HG03460 (cell line): ENCODE results near the gene GLI1.
"Not testable (repeated sequence)": the region's sequence is repeated elsewhere in the genome, so short reads cannot be mapped to it uniquely, and the experiment has no call there.

Experiments
- ATAC-seq: cut with Tn5 transposase; IDR thresholded peaks from one replicate; pipeline ENCODE4 v1.9.1; 2021; ENCODE audit not compliant: unreplicated experiment

The GLI1 gene

GRCh38 chr12:57475271-57476161 lies 15.9 kb downstream of the GLI1 start:
- ATAC-seq, result no peak

- peak; percentile 32 for ATAC-seq
Measured at GRCh38 chr12:57476162-57476992, 16.8 kb downstream of the GLI1 start.

- ATAC-seq, result no peak
Measured at GRCh38 chr12:57476993-57477709, 17.6 kb downstream of the GLI1 start.

GRCh38 chr12:57477710-57478681 lies 18.4 kb downstream of the GLI1 start:
- peak; percentile 39 for ATAC-seq

GRCh38 chr12:57479043-57479375 lies 19.4 kb downstream of the GLI1 start:
- ATAC-seq, result no peak

- ATAC-seq, result peak; percentile 40
Measured at GRCh38 chr12:57479376-57480115, 20.0 kb downstream of the GLI1 start, which contains the start of gene ARHGAP9. TSS of gene ARHGAP9 (minus strand) at chr12:57479866. CDS start at chr12:57479406, 460 bp downstream.

GRCh38 chr12:57481671-57482070 lies 22.1 kb downstream of the GLI1 start:
- ATAC-seq, result no peak

GRCh38 chr12:57483466-57483865 lies 23.9 kb downstream of the GLI1 start:
- ATAC-seq, result no peak

GRCh38 chr12:57485695-57486094 lies 26.1 kb downstream of the GLI1 start:
- ATAC-seq, result no peak

- no peak for ATAC-seq
Measured at GRCh38 chr12:57487055-57487596, 27.5 kb downstream of the GLI1 start.

GRCh38 chr12:57487597-57488401 lies 28.2 kb downstream of the GLI1 start, which contains the start of gene MARS1:
TSS of gene MARS1 (plus strand) at chr12:57488068. CDS start at chr12:57488091, 23 bp downstream.
- ATAC-seq, result peak; percentile 96

- ATAC-seq, result no peak
Measured at GRCh38 chr12:57488402-57489156, 29.0 kb downstream of the GLI1 start.

- no peak for ATAC-seq
Measured at GRCh38 chr12:57489157-57489641, 29.6 kb downstream of the GLI1 start.

GRCh38 chr12:57490126-57490525 lies 30.5 kb downstream of the GLI1 start:
- ATAC-seq, result no peak

GRCh38 chr12:57491393-57492280 lies 32.1 kb downstream of the GLI1 start:
- ATAC-seq, result no peak

GRCh38 chr12:57495051-57495701 lies 35.6 kb downstream of the GLI1 start:
- ATAC-seq, result not testable (repeated sequence)
